ENCODE measurements around the gene DOCK7. TPM values are rescaled to one million over a fixed set of nuclear protein-coding genes. Genes with fewer than 3 reads are reported as not detected.
"Not testable (repeated sequence)": the region's sequence is repeated elsewhere in the genome, so short reads cannot be mapped to it uniquely, and the experiment has no call there.

DOCK7 gene
- polyA plus RNA-seq, 2 donors, result 4.2 to 4.3 TPM

GRCh38 chr1:62680992-62681391 is 7.2 kb downstream of the DOCK7 start:
- H3K9me3 ChIP-seq (ENCODE audit: control insufficient read depth in 2 of 2, insufficient read depth in 1 of 2, low read depth in 1 of 2, low read length in 1 of 2); H3K27me3 ChIP-seq (ENCODE audit: control insufficient read depth in 1 of 2, insufficient read depth in 2 of 2, low read length in 2 of 2); H3K4me3 ChIP-seq (ENCODE audit: low read depth in 1 of 2, low read length in 2 of 2); H3K4me1 ChIP-seq (ENCODE audit: control insufficient read depth in 2 of 2, insufficient read depth in 2 of 2, low read length in 1 of 2); H3K27ac ChIP-seq (ENCODE audit: low read depth in 2 of 2, low read length in 1 of 2); H3K36me3 ChIP-seq (ENCODE audit: control insufficient read depth in 2 of 2, insufficient read depth in 2 of 2, low read length in 1 of 2): not testable (repeated sequence)
- 89 to 90% methylated on average over 2 of the region's 2 CpGs for WGBS, 2 donors

- not testable (repeated sequence) for H3K4me3 ChIP-seq (ENCODE audit: low read depth in 1 of 2, low read length in 2 of 2); H3K36me3 ChIP-seq (ENCODE audit: control insufficient read depth in 2 of 2, insufficient read depth in 2 of 2, low read length in 1 of 2); H3K27ac ChIP-seq (ENCODE audit: low read depth in 2 of 2, low read length in 1 of 2); H3K27me3 ChIP-seq (ENCODE audit: control insufficient read depth in 1 of 2, insufficient read depth in 2 of 2, low read length in 2 of 2); H3K4me1 ChIP-seq (ENCODE audit: control insufficient read depth in 2 of 2, insufficient read depth in 2 of 2, low read length in 1 of 2); H3K9me3 ChIP-seq (ENCODE audit: control insufficient read depth in 2 of 2, insufficient read depth in 1 of 2, low read depth in 1 of 2, low read length in 1 of 2)
- WGBS, 2 donors, result 93 to 98% methylated on average over 2 of the region's 2 CpGs
Observed at GRCh38 chr1:62677822-62678221, 10.4 kb downstream of the DOCK7 start.

GRCh38 chr1:62676611-62677356 is 11.4 kb downstream of the DOCK7 start:
- WGBS, 2 donors, result 87 to 88% methylated on average over 2 of the region's 2 CpGs
- no peak overlapping the region for H3K4me3 ChIP-seq (ENCODE audit: low read depth in 1 of 2, low read length in 2 of 2)
- no peaks in the 10 kb centered on the region for H3K27me3 ChIP-seq (ENCODE audit: control insufficient read depth in 1 of 2, insufficient read depth in 2 of 2, low read length in 2 of 2)
- H3K36me3 ChIP-seq (ENCODE audit: control insufficient read depth in 2 of 2, insufficient read depth in 2 of 2, low read length in 1 of 2), result no peaks in the 10 kb centered on the region
- no peak overlapping the region for H3K27ac ChIP-seq (ENCODE audit: low read depth in 2 of 2, low read length in 1 of 2)
- H3K4me1 ChIP-seq (ENCODE audit: control insufficient read depth in 2 of 2, insufficient read depth in 2 of 2, low read length in 1 of 2), result no peaks in the 10 kb centered on the region
- H3K9me3 ChIP-seq (ENCODE audit: control insufficient read depth in 2 of 2, insufficient read depth in 1 of 2, low read depth in 1 of 2, low read length in 1 of 2), result no peaks in the 10 kb centered on the region

GRCh38 chr1:62673629-62674028 is 14.6 kb downstream of the DOCK7 start:
- Histone ChIP-seq H3K36me3 (ENCODE audit: control insufficient read depth in 2 of 2, insufficient read depth in 2 of 2, low read length in 1 of 2) (no peaks in the 10 kb centered on the region), H3K4me1 (ENCODE audit: control insufficient read depth in 2 of 2, insufficient read depth in 2 of 2, low read length in 1 of 2) (no peaks in the 10 kb centered on the region), H3K4me3 (ENCODE audit: low read depth in 1 of 2, low read length in 2 of 2) (no peak overlapping the region), H3K27ac (ENCODE audit: low read depth in 2 of 2, low read length in 1 of 2) (no peak overlapping the region), H3K27me3 (ENCODE audit: control insufficient read depth in 1 of 2, insufficient read depth in 2 of 2, low read length in 2 of 2) (no peaks in the 10 kb centered on the region), H3K9me3 (ENCODE audit: control insufficient read depth in 2 of 2, insufficient read depth in 1 of 2, low read depth in 1 of 2, low read length in 1 of 2) (no peaks in the 10 kb centered on the region)
- whole genome bisulfite sequencing, 2 donors, result 71 to 76% methylated on average over 1 of the region's 1 CpG

GRCh38 chr1:62672029-62672428 is 16.2 kb downstream of the DOCK7 start:
- WGBS, 2 donors, result 61 to 73% methylated on average over 1 of the region's 1 CpG
- no peaks in the 10 kb centered on the region for H3K27me3 ChIP-seq (ENCODE audit: control insufficient read depth in 1 of 2, insufficient read depth in 2 of 2, low read length in 2 of 2)
- no peaks in the 10 kb centered on the region for H3K9me3 ChIP-seq (ENCODE audit: control insufficient read depth in 2 of 2, insufficient read depth in 1 of 2, low read depth in 1 of 2, low read length in 1 of 2)

GRCh38 chr1:62654744-62655143 is 33.4 kb downstream of the DOCK7 start:
- Histone ChIP-seq H3K27ac (ENCODE audit: low read depth in 2 of 2, low read length in 1 of 2) (no peak overlapping the region), H3K36me3 (ENCODE audit: control insufficient read depth in 2 of 2, insufficient read depth in 2 of 2, low read length in 1 of 2) (no peaks in the 10 kb centered on the region), H3K9me3 (ENCODE audit: control insufficient read depth in 2 of 2, insufficient read depth in 1 of 2, low read depth in 1 of 2, low read length in 1 of 2) (no peaks in the 10 kb centered on the region), H3K4me1 (ENCODE audit: control insufficient read depth in 2 of 2, insufficient read depth in 2 of 2, low read length in 1 of 2) (no peaks in the 10 kb centered on the region), H3K4me3 (ENCODE audit: low read depth in 1 of 2, low read length in 2 of 2) (no peak overlapping the region), H3K27me3 (ENCODE audit: control insufficient read depth in 1 of 2, insufficient read depth in 2 of 2, low read length in 2 of 2) (no peaks in the 10 kb centered on the region)
- WGBS, 2 donors, result 79 to 84% methylated on average over 1 of the region's 1 CpG

More at GRCh38 chr1:62672029-62672428, 16.2 kb downstream of the DOCK7 start:
- Histone ChIP-seq H3K4me3 (ENCODE audit: low read depth in 1 of 2, low read length in 2 of 2) (no peak overlapping the region), H3K4me1 (ENCODE audit: control insufficient read depth in 2 of 2, insufficient read depth in 2 of 2, low read length in 1 of 2) (no peaks in the 10 kb centered on the region), H3K36me3 (ENCODE audit: control insufficient read depth in 2 of 2, insufficient read depth in 2 of 2, low read length in 1 of 2) (no peaks in the 10 kb centered on the region), H3K27ac (ENCODE audit: low read depth in 2 of 2, low read length in 1 of 2) (no peak overlapping the region)

- no peaks in the 10 kb centered on the region for H3K4me1 ChIP-seq (ENCODE audit: control insufficient read depth in 2 of 2, insufficient read depth in 2 of 2, low read length in 1 of 2)
- no peak overlapping the region for H3K27ac ChIP-seq (ENCODE audit: low read depth in 2 of 2, low read length in 1 of 2)
- no peak overlapping the region for H3K4me3 ChIP-seq (ENCODE audit: low read depth in 1 of 2, low read length in 2 of 2)
- no peaks in the 10 kb centered on the region for H3K27me3 ChIP-seq (ENCODE audit: control insufficient read depth in 1 of 2, insufficient read depth in 2 of 2, low read length in 2 of 2)
- H3K36me3 ChIP-seq (ENCODE audit: control insufficient read depth in 2 of 2, insufficient read depth in 2 of 2, low read length in 1 of 2), result no peaks in the 10 kb centered on the region
- H3K9me3 ChIP-seq (ENCODE audit: control insufficient read depth in 2 of 2, insufficient read depth in 1 of 2, low read depth in 1 of 2, low read length in 1 of 2), result no peaks in the 10 kb centered on the region
Observed at GRCh38 chr1:62652387-62652786, 35.8 kb downstream of the DOCK7 start.

GRCh38 chr1:62643283-62643682 is 44.9 kb downstream of the DOCK7 start:
- no peaks in the 10 kb centered on the region for H3K27me3 ChIP-seq (ENCODE audit: control insufficient read depth in 1 of 2, insufficient read depth in 2 of 2, low read length in 2 of 2)
- H3K36me3 ChIP-seq (ENCODE audit: control insufficient read depth in 2 of 2, insufficient read depth in 2 of 2, low read length in 1 of 2), result peaks cover 0 to 4% of the 10 kb centered on the region in 2 donors
- H3K4me3 ChIP-seq (ENCODE audit: low read depth in 1 of 2, low read length in 2 of 2), result no peak overlapping the region
- H3K4me1 ChIP-seq (ENCODE audit: control insufficient read depth in 2 of 2, insufficient read depth in 2 of 2, low read length in 1 of 2), result no peaks in the 10 kb centered on the region
- 96 to 100% methylated on average over 1 of the region's 1 CpG for WGBS, 2 donors
- H3K27ac ChIP-seq (ENCODE audit: low read depth in 2 of 2, low read length in 1 of 2), result no peak overlapping the region
- H3K9me3 ChIP-seq (ENCODE audit: control insufficient read depth in 2 of 2, insufficient read depth in 1 of 2, low read depth in 1 of 2, low read length in 1 of 2), result no peaks in the 10 kb centered on the region

GRCh38 chr1:62637392-62638105 is 50.6 kb downstream of the DOCK7 start:
- Histone ChIP-seq H3K4me3 (ENCODE audit: low read depth in 1 of 2, low read length in 2 of 2) (no peak overlapping the region), H3K27ac (ENCODE audit: low read depth in 2 of 2, low read length in 1 of 2) (no peak overlapping the region), H3K9me3 (ENCODE audit: control insufficient read depth in 2 of 2, insufficient read depth in 1 of 2, low read depth in 1 of 2, low read length in 1 of 2) (no peaks in the 10 kb centered on the region), H3K27me3 (ENCODE audit: control insufficient read depth in 1 of 2, insufficient read depth in 2 of 2, low read length in 2 of 2) (no peaks in the 10 kb centered on the region), H3K4me1 (ENCODE audit: control insufficient read depth in 2 of 2, insufficient read depth in 2 of 2, low read length in 1 of 2) (no peaks in the 10 kb centered on the region), H3K36me3 (ENCODE audit: control insufficient read depth in 2 of 2, insufficient read depth in 2 of 2, low read length in 1 of 2) (peaks cover 0 to 4% of the 10 kb centered on the region in 2 donors)
- 90 to 92% methylated on average over 6 of the region's 6 CpGs for WGBS, 2 donors

- 86 to 92% methylated on average over 1 of the region's 1 CpG for WGBS, 2 donors
- no peaks in the 10 kb centered on the region for H3K4me1 ChIP-seq (ENCODE audit: control insufficient read depth in 2 of 2, insufficient read depth in 2 of 2, low read length in 1 of 2)
- no peak overlapping the region for H3K27ac ChIP-seq (ENCODE audit: low read depth in 2 of 2, low read length in 1 of 2)
- no peaks in the 10 kb centered on the region for H3K27me3 ChIP-seq (ENCODE audit: control insufficient read depth in 1 of 2, insufficient read depth in 2 of 2, low read length in 2 of 2)
- peaks cover 2 to 4% of the 10 kb centered on the region in 2 donors for H3K36me3 ChIP-seq (ENCODE audit: control insufficient read depth in 2 of 2, insufficient read depth in 2 of 2, low read length in 1 of 2)
- H3K9me3 ChIP-seq (ENCODE audit: control insufficient read depth in 2 of 2, insufficient read depth in 1 of 2, low read depth in 1 of 2, low read length in 1 of 2), result no peaks in the 10 kb centered on the region
- H3K4me3 ChIP-seq (ENCODE audit: low read depth in 1 of 2, low read length in 2 of 2), result no peak overlapping the region
Observed at GRCh38 chr1:62628506-62628905, 59.7 kb downstream of the DOCK7 start.
